Measurements from ENCODE around the gene ASB5.

ASB5 gene

GRCh38 chr4:176266026-176266425 lies 3.0 kb downstream of the ASB5 start:
- no peaks in the 10 kb centered on the region for H3K27me3 ChIP-seq (ENCODE audit: insufficient read depth, low read length)
- no peak overlapping the region for H3K4me3 ChIP-seq (ENCODE audit: low read depth, low read length)
- DNase-seq = no peak
- H3K9me3 ChIP-seq (ENCODE audit: insufficient read depth, low read depth, low read length) = no peaks in the 10 kb centered on the region
- WGBS (ENCODE audit: extremely low coverage, insufficient coverage, insufficient read length) = no CpG with 5 or more reads among the region's 2 CpGs
- no peak overlapping the region for H3K14ac ChIP-seq (ENCODE audit: low read length)
- H3K4me1 ChIP-seq (ENCODE audit: control insufficient read depth in 1 of 2, insufficient read depth in 2 of 2, low read length in 2 of 2) = no peaks in the 10 kb centered on the region
- H3K18ac ChIP-seq (ENCODE audit: low read length) = no peak overlapping the region
- no peak overlapping the region for H3K9ac ChIP-seq (ENCODE audit: low read length)
- H4K8ac ChIP-seq (ENCODE audit: low read depth, low read length) = no peak overlapping the region
- H3K4me2 ChIP-seq (ENCODE audit: low read length) = no peak overlapping the region
- no peaks in the 10 kb centered on the region for H3K79me2 ChIP-seq (ENCODE audit: control insufficient read depth, insufficient read depth, low read length, poor library complexity)
- no peak overlapping the region for H2BK5ac ChIP-seq (ENCODE audit: low read depth, low read length, poor library complexity)
- H2BK120ac ChIP-seq (ENCODE audit: insufficient read depth, low read length, poor library complexity) = no peak overlapping the region
- H3K79me1 ChIP-seq (ENCODE audit: low read length) = no peaks in the 10 kb centered on the region
- H4K91ac ChIP-seq (ENCODE audit: low read depth, low read length) = no peak overlapping the region
- H4K12ac ChIP-seq (ENCODE audit: low read depth, low read length) = no peak overlapping the region
- no peaks in the 10 kb centered on the region for H3K36me3 ChIP-seq (ENCODE audit: control insufficient read depth in 1 of 2, insufficient read depth in 2 of 2, low read length in 2 of 2)
- H3K4ac ChIP-seq (ENCODE audit: low read depth, low read length) = no peak overlapping the region
- H2AK5ac ChIP-seq (ENCODE audit: low read length) = no peak overlapping the region
- H2AFZ ChIP-seq (ENCODE audit: insufficient read depth, low read length, poor library complexity) = no peak overlapping the region
- H3K23ac ChIP-seq (ENCODE audit: low read length) = no peak overlapping the region
- H3K27ac ChIP-seq (ENCODE audit: low read depth, low read length) = no peak overlapping the region
- H2BK12ac ChIP-seq (ENCODE audit: low read length) = no peak overlapping the region

- H2AK5ac ChIP-seq (ENCODE audit: low read length) = no peak overlapping the region
- H3K23ac ChIP-seq (ENCODE audit: low read length) = no peak overlapping the region
- H3K4me1 ChIP-seq (ENCODE audit: control insufficient read depth in 1 of 2, insufficient read depth in 2 of 2, low read length in 2 of 2) = no peaks in the 10 kb centered on the region
- no peak overlapping the region for H3K18ac ChIP-seq (ENCODE audit: low read length)
- H2AFZ ChIP-seq (ENCODE audit: insufficient read depth, low read length, poor library complexity) = no peak overlapping the region
- H3K79me1 ChIP-seq (ENCODE audit: low read length) = no peaks in the 10 kb centered on the region
- no peak overlapping the region for H3K4ac ChIP-seq (ENCODE audit: low read depth, low read length)
- H4K91ac ChIP-seq (ENCODE audit: low read depth, low read length) = no peak overlapping the region
- no peaks in the 10 kb centered on the region for H3K79me2 ChIP-seq (ENCODE audit: control insufficient read depth, insufficient read depth, low read length, poor library complexity)
- H3K27me3 ChIP-seq (ENCODE audit: insufficient read depth, low read length) = no peaks in the 10 kb centered on the region
- H3K36me3 ChIP-seq (ENCODE audit: control insufficient read depth in 1 of 2, insufficient read depth in 2 of 2, low read length in 2 of 2) = no peaks in the 10 kb centered on the region
- H3K27ac ChIP-seq (ENCODE audit: low read depth, low read length) = no peak overlapping the region
- no peak overlapping the region for H3K9ac ChIP-seq (ENCODE audit: low read length)
- no peak overlapping the region for H2BK5ac ChIP-seq (ENCODE audit: low read depth, low read length, poor library complexity)
- H3K9me3 ChIP-seq (ENCODE audit: insufficient read depth, low read depth, low read length) = no peaks in the 10 kb centered on the region
- H2BK12ac ChIP-seq (ENCODE audit: low read length) = no peak overlapping the region
- DNase-seq = peak in 1 of 2 donors; percentile 62
- H2BK120ac ChIP-seq (ENCODE audit: insufficient read depth, low read length, poor library complexity) = no peak overlapping the region
- no peak overlapping the region for H3K14ac ChIP-seq (ENCODE audit: low read length)
- no peak overlapping the region for H4K8ac ChIP-seq (ENCODE audit: low read depth, low read length)
- no peak overlapping the region for H3K4me2 ChIP-seq (ENCODE audit: low read length)
- H4K12ac ChIP-seq (ENCODE audit: low read depth, low read length) = no peak overlapping the region
- H3K4me3 ChIP-seq (ENCODE audit: low read depth, low read length) = no peak overlapping the region
Measured at GRCh38 chr4:176262243-176262642, 6.8 kb downstream of the ASB5 start.

- Histone ChIP-seq H3K79me2 (ENCODE audit: control insufficient read depth, insufficient read depth, low read length, poor library complexity) (no peaks in the 10 kb centered on the region), H3K9me3 (ENCODE audit: insufficient read depth, low read depth, low read length) (no peaks in the 10 kb centered on the region), H2AK5ac (ENCODE audit: low read length) (no peak overlapping the region), H3K4ac (ENCODE audit: low read depth, low read length) (no peak overlapping the region), H2BK12ac (ENCODE audit: low read length) (no peak overlapping the region), H3K4me2 (ENCODE audit: low read length) (no peak overlapping the region), H3K79me1 (ENCODE audit: low read length) (no peaks in the 10 kb centered on the region), H4K12ac (ENCODE audit: low read depth, low read length) (no peak overlapping the region), H3K4me3 (ENCODE audit: low read depth, low read length) (no peak overlapping the region), H2BK120ac (ENCODE audit: insufficient read depth, low read length, poor library complexity) (no peak overlapping the region), H3K4me1 (ENCODE audit: control insufficient read depth in 1 of 2, insufficient read depth in 2 of 2, low read length in 2 of 2) (no peaks in the 10 kb centered on the region), H2BK5ac (ENCODE audit: low read depth, low read length, poor library complexity) (no peak overlapping the region), H3K23ac (ENCODE audit: low read length) (no peak overlapping the region), H3K27me3 (ENCODE audit: insufficient read depth, low read length) (no peaks in the 10 kb centered on the region), H2AFZ (ENCODE audit: insufficient read depth, low read length, poor library complexity) (no peak overlapping the region), H3K9ac (ENCODE audit: low read length) (no peak overlapping the region), H3K36me3 (ENCODE audit: control insufficient read depth in 1 of 2, insufficient read depth in 2 of 2, low read length in 2 of 2) (no peaks in the 10 kb centered on the region), H3K18ac (ENCODE audit: low read length) (no peak overlapping the region), H3K27ac (ENCODE audit: low read depth, low read length) (no peak overlapping the region), H4K91ac (ENCODE audit: low read depth, low read length) (no peak overlapping the region), H3K14ac (ENCODE audit: low read length) (no peak overlapping the region), H4K8ac (ENCODE audit: low read depth, low read length) (no peak overlapping the region)
- WGBS (ENCODE audit: extremely low coverage, insufficient coverage, insufficient read length) = no CpG with 5 or more reads among the region's 3 CpGs
- DNase-seq = peak in 1 of 2 donors; percentile 48
Measured at GRCh38 chr4:176261481-176261880, 7.5 kb downstream of the ASB5 start.

DNA sequence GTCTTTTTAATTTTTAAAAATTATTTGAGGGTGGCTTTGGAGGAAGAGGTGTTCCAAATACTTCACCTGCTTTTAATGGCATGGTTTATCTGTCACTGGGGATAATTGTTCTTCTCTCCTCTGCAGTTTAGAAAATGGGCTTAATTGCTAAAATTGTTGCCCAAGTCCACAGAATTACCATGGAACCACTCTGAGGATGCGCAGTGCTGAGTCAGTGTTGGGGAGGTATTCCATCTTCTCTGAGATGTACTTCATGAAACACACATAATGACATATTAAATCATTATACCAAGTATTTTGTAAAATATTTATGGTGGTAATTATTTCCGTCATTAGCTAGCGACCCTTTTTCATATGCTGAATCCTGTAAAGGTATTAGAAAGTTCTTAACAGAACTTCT lies 8.0 kb downstream of the ASB5 start:
- Histone ChIP-seq H2BK120ac (ENCODE audit: insufficient read depth, low read length, poor library complexity) (no peak overlapping the region), H2BK5ac (ENCODE audit: low read depth, low read length, poor library complexity) (no peak overlapping the region), H4K8ac (ENCODE audit: low read depth, low read length) (no peak overlapping the region), H3K4me3 (ENCODE audit: low read depth, low read length) (no peak overlapping the region), H2BK12ac (ENCODE audit: low read length) (no peak overlapping the region), H3K36me3 (ENCODE audit: control insufficient read depth in 1 of 2, insufficient read depth in 2 of 2, low read length in 2 of 2) (no peaks in the 10 kb centered on the region), H3K79me1 (ENCODE audit: low read length) (no peaks in the 10 kb centered on the region), H4K12ac (ENCODE audit: low read depth, low read length) (no peak overlapping the region), H3K79me2 (ENCODE audit: control insufficient read depth, insufficient read depth, low read length, poor library complexity) (no peaks in the 10 kb centered on the region), H3K14ac (ENCODE audit: low read length) (no peak overlapping the region), H3K9ac (ENCODE audit: low read length) (no peak overlapping the region), H3K9me3 (ENCODE audit: insufficient read depth, low read depth, low read length) (no peaks in the 10 kb centered on the region), H3K4me1 (ENCODE audit: control insufficient read depth in 1 of 2, insufficient read depth in 2 of 2, low read length in 2 of 2) (no peaks in the 10 kb centered on the region), H3K4ac (ENCODE audit: low read depth, low read length) (no peak overlapping the region), H3K18ac (ENCODE audit: low read length) (no peak overlapping the region), H3K23ac (ENCODE audit: low read length) (no peak overlapping the region), H4K91ac (ENCODE audit: low read depth, low read length) (no peak overlapping the region), H3K27ac (ENCODE audit: low read depth, low read length) (no peak overlapping the region), H2AK5ac (ENCODE audit: low read length) (no peak overlapping the region), H2AFZ (ENCODE audit: insufficient read depth, low read length, poor library complexity) (no peak overlapping the region), H3K27me3 (ENCODE audit: insufficient read depth, low read length) (no peaks in the 10 kb centered on the region), H3K4me2 (ENCODE audit: low read length) (no peak overlapping the region)
- DNase-seq = peak; percentile 32 to 75
- no CpG with 5 or more reads among the region's 3 CpGs for WGBS (ENCODE audit: extremely low coverage, insufficient coverage, insufficient read length)

Data from trophoblast cell (in vitro differentiated cells and primary cell).